KMS-11 (cell line): Measurements from ENCODE around the gene CAMTA1.

Source experiments
- H2AFZ ChIP-seq: fragments of 200-600 bp; sonication (generic); 2 replicates; pipeline ENCODE4 v1.6.1; 2016; ENCODE audit warnings: antibody characterized with exemption, mixed run types, low read depth
- H3K27ac ChIP-seq: fragments of 200-600 bp; sonication (generic); 2 replicates; pipeline ENCODE4 v1.6.1; 2016; ENCODE audit warnings: mild to moderate bottlenecking, mixed run types
- H3K27me3 ChIP-seq: fragments of 200-600 bp; sonication (generic); 2 replicates; pipeline ENCODE4 v1.6.1; 2017; ENCODE audit warnings: mild to moderate bottlenecking, low read depth, mixed run types, moderate library complexity; ENCODE audit not compliant: insufficient read depth
- H3K36me3 ChIP-seq: fragments of 200-600 bp; sonication (generic); 2 replicates; pipeline ENCODE4 v1.6.1; 2017; ENCODE audit warnings: mild to moderate bottlenecking, mixed run types; ENCODE audit not compliant: insufficient read depth
- H3K4me1 ChIP-seq: fragments of 200-600 bp; sonication (generic); 2 replicates; pipeline ENCODE4 v1.6.1; 2016; ENCODE audit warnings: mild to moderate bottlenecking, low read depth, mixed run types; ENCODE audit not compliant: poor library complexity, severe bottlenecking
- H3K4me2 ChIP-seq: fragments of 200-600 bp; sonication (generic); 2 replicates; pipeline ENCODE4 v1.7.0; 2016; ENCODE audit warnings: mild to moderate bottlenecking, mixed run types
- H3K4me3 ChIP-seq: fragments of 200-600 bp; sonication (generic); IDR thresholded peaks from 2 replicates; pipeline ENCODE4 v1.6.1; 2017; ENCODE audit warnings: low read depth, low read length, mixed read lengths; ENCODE audit not compliant: insufficient read depth
- H3K79me2 ChIP-seq: fragments of 200-600 bp; sonication (generic); 2 replicates; pipeline ENCODE4 v1.6.1; 2016; ENCODE audit warnings: low read depth, mixed run types; ENCODE audit not compliant: insufficient read depth
- H3K9ac ChIP-seq: fragments of 200-600 bp; sonication (generic); 2 replicates; pipeline ENCODE4 v1.6.1; 2016; ENCODE audit warnings: mild to moderate bottlenecking, mixed run types
- H4K20me1 ChIP-seq: fragments of 200-600 bp; sonication (generic); 2 replicates; pipeline ENCODE4 v1.6.1; 2016; ENCODE audit warnings: mild to moderate bottlenecking, mixed run types; ENCODE audit not compliant: insufficient read depth
- CTCF ChIP-seq: fragments of 200-600 bp; sonication (generic); conservative IDR thresholded peaks from 2 replicates; pipeline ENCODE4 v1.6.1; 2017; ENCODE audit warnings: low read depth, mild to moderate bottlenecking, antibody characterized with exemption, low read length, moderate library complexity, mixed read lengths

The CAMTA1 gene

GRCh38 chr1:7259955-7260354 lies 474.7 kb downstream of the CAMTA1 start:
- no peaks in the 10 kb centered on the region for H4K20me1 ChIP-seq
- no peaks in the 10 kb centered on the region for H3K79me2 ChIP-seq
- no peak overlapping the region for H3K9ac ChIP-seq
- no peak overlapping the region for H3K4me2 ChIP-seq
- H3K4me1 ChIP-seq = no peaks in the 10 kb centered on the region
- no peak for TF ChIP-seq CTCF
- H2AFZ ChIP-seq = no peak overlapping the region
- H3K4me3 ChIP-seq = no peak overlapping the region
- H3K27me3 ChIP-seq = no peaks in the 10 kb centered on the region; the same call in 1 of the 2 replicates
- no peak overlapping the region for H3K27ac ChIP-seq
- H3K36me3 ChIP-seq = no peaks in the 10 kb centered on the region

GRCh38 chr1:7261490-7261889 lies 476.2 kb downstream of the CAMTA1 start:
- H3K79me2 ChIP-seq = no peaks in the 10 kb centered on the region
- H3K36me3 ChIP-seq = no peaks in the 10 kb centered on the region
- no peak overlapping the region for H3K27ac ChIP-seq
- no peaks in the 10 kb centered on the region for H3K4me1 ChIP-seq
- no peak overlapping the region for H3K9ac ChIP-seq
- no peaks in the 10 kb centered on the region; the same call in 1 of the 2 replicates for H3K27me3 ChIP-seq
- no peak overlapping the region for H2AFZ ChIP-seq
- TF ChIP-seq CTCF = no peak
- no peak overlapping the region for H3K4me3 ChIP-seq
- H3K4me2 ChIP-seq = no peak overlapping the region
- no peaks in the 10 kb centered on the region for H4K20me1 ChIP-seq

GRCh38 chr1:7262611-7263010 lies 477.4 kb downstream of the CAMTA1 start:
- Histone ChIP-seq H3K9ac (no peak overlapping the region), H3K4me3 (no peak overlapping the region), H3K79me2 (no peaks in the 10 kb centered on the region), H3K27ac (no peak overlapping the region), H3K4me1 (no peaks in the 10 kb centered on the region), H3K4me2 (no peak overlapping the region), H3K36me3 (no peaks in the 10 kb centered on the region), H3K27me3 (no peaks in the 10 kb centered on the region; the same call in 1 of the 2 replicates), H4K20me1 (no peaks in the 10 kb centered on the region), H2AFZ (no peak overlapping the region)
- no peak for TF ChIP-seq CTCF

GRCh38 chr1:7263021-7263960 lies 478.0 kb downstream of the CAMTA1 start:
- no peak overlapping the region for H3K9ac ChIP-seq
- H3K4me1 ChIP-seq = no peaks in the 10 kb centered on the region
- no peak overlapping the region for H3K27ac ChIP-seq
- TF ChIP-seq CTCF = no peak
- no peaks in the 10 kb centered on the region for H4K20me1 ChIP-seq
- H3K79me2 ChIP-seq = no peaks in the 10 kb centered on the region
- H3K27me3 ChIP-seq = no peaks in the 10 kb centered on the region; the same call in 1 of the 2 replicates
- H2AFZ ChIP-seq = no peak overlapping the region
- H3K36me3 ChIP-seq = no peaks in the 10 kb centered on the region
- no peak overlapping the region for H3K4me2 ChIP-seq
- no peak overlapping the region for H3K4me3 ChIP-seq
